ENCODE measurements around the gene GPR107. TPM values are rescaled to one million over a fixed set of nuclear protein-coding genes. Genes with fewer than 3 reads are reported as not detected.

Gene GPR107
- polyA plus RNA-seq, 3 donors from 2014 or later = 3.4 to 9.5 (median 5.9) TPM

GRCh38 chr9:130034570-130034969, 19.1 kb upstream of the GPR107 start:
- H3K4me1 Mint-ChIP-seq = peaks cover 94 to 95% of the 10 kb centered on the region in 2 donors
- peaks cover 0 to 13% (median 6%) of the 10 kb centered on the region in 3 donors for H3K27me3 Mint-ChIP-seq (ENCODE audit: low read depth in 3 of 3)
- H3K27ac Mint-ChIP-seq = peak overlapping the region; percentile 83 to 99 (median 97)
- no peaks in the 10 kb centered on the region for H3K9me3 Mint-ChIP-seq
- H3K4me3 Mint-ChIP-seq = peak overlapping the region; percentile 31 to 80 (median 68)
- no peak for DNase-seq
- no peaks in the 10 kb centered on the region for H3K36me3 Mint-ChIP-seq

GRCh38 chr9:130036099-130036498, 17.6 kb upstream of the GPR107 start:
- H3K4me1 Mint-ChIP-seq = peaks cover 94% of the 10 kb centered on the region in 2 donors
- H3K36me3 Mint-ChIP-seq = no peaks in the 10 kb centered on the region
- peak overlapping the region; percentile 47 to 100 (median 74) for H3K4me3 Mint-ChIP-seq
- H3K27me3 Mint-ChIP-seq (ENCODE audit: low read depth in 3 of 3) = peaks cover 0 to 19% (median 13%) of the 10 kb centered on the region in 3 donors
- no peaks in the 10 kb centered on the region for H3K9me3 Mint-ChIP-seq
- peak overlapping the region; percentile 92 to 99 (median 97) for H3K27ac Mint-ChIP-seq
- no peak for DNase-seq

GRCh38 chr9:130039528-130040147, 14.1 kb upstream of the GPR107 start:
- peaks cover 11 to 32% (median 26%) of the 10 kb centered on the region in 3 donors for H3K27me3 Mint-ChIP-seq (ENCODE audit: low read depth in 3 of 3)
- DNase-seq = peak in 2 of 3 donors; percentile 37 to 43
- H3K27ac Mint-ChIP-seq = peak overlapping the region; percentile 96 to 99 (median 99)
- peaks cover 0 to 2% (median 0%) of the 10 kb centered on the region in 6 donors for H3K9me3 Mint-ChIP-seq
- peak overlapping the region; percentile 99 to 100 (median 100) for H3K4me3 Mint-ChIP-seq
- peaks cover 87% of the 10 kb centered on the region in 2 donors for H3K4me1 Mint-ChIP-seq
- H3K36me3 Mint-ChIP-seq = peaks cover 0 to 5% (median 4%) of the 10 kb centered on the region in 3 donors

- peak overlapping the region; percentile 99 to 100 (median 100) for H3K4me3 Mint-ChIP-seq
- H3K27me3 Mint-ChIP-seq (ENCODE audit: low read depth in 3 of 3) = peaks cover 11 to 33% (median 26%) of the 10 kb centered on the region in 3 donors
- no peak for DNase-seq
- peaks cover 0 to 5% (median 4%) of the 10 kb centered on the region in 3 donors for H3K36me3 Mint-ChIP-seq
- peaks cover 0 to 2% (median 0%) of the 10 kb centered on the region in 6 donors for H3K9me3 Mint-ChIP-seq
- H3K27ac Mint-ChIP-seq = peak overlapping the region; percentile 96 to 99 (median 99)
- H3K4me1 Mint-ChIP-seq = peaks cover 86 to 87% of the 10 kb centered on the region in 2 donors
These were observed 12.6 kb upstream of the GPR107 start for GRCh38 chr9:130040984-130041647.

- Mint-ChIP-seq H3K4me3 (peak overlapping the region; percentile 99 to 100 (median 100)), H3K4me1 (peaks cover 81 to 86% of the 10 kb centered on the region in 2 donors), H3K27ac (peak overlapping the region; percentile 96 to 99 (median 99)), H3K27me3 (ENCODE audit: low read depth in 3 of 3) (peaks cover 11 to 33% (median 26%) of the 10 kb centered on the region in 3 donors), H3K9me3 (peaks cover 0 to 2% (median 0%) of the 10 kb centered on the region in 6 donors), H3K36me3 (peaks cover 0 to 5% (median 4%) of the 10 kb centered on the region in 3 donors)
- no peak for DNase-seq
These were observed 11.9 kb upstream of the GPR107 start for GRCh38 chr9:130041648-130042405.

- peaks cover 0 to 5% (median 4%) of the 10 kb centered on the region in 3 donors for H3K36me3 Mint-ChIP-seq
- H3K27me3 Mint-ChIP-seq (ENCODE audit: low read depth in 3 of 3) = peaks cover 11 to 33% (median 24%) of the 10 kb centered on the region in 3 donors
- H3K4me3 Mint-ChIP-seq = peak overlapping the region; percentile 99 to 100 (median 100)
- H3K27ac Mint-ChIP-seq = peak overlapping the region; percentile 96 to 99 (median 99)
- peaks cover 0 to 2% (median 0%) of the 10 kb centered on the region in 6 donors for H3K9me3 Mint-ChIP-seq
- H3K4me1 Mint-ChIP-seq = peaks cover 77 to 82% of the 10 kb centered on the region in 2 donors
- peak; percentile 38 to 47 (median 43) for DNase-seq
These were observed 11.3 kb upstream of the GPR107 start for GRCh38 chr9:130042406-130042884.

- peaks cover 13 to 33% (median 21%) of the 10 kb centered on the region in 3 donors for H3K27me3 Mint-ChIP-seq (ENCODE audit: low read depth in 3 of 3)
- DNase-seq = peak; percentile 83 to 85 (median 84)
- peaks cover 71 to 76% of the 10 kb centered on the region in 2 donors for H3K4me1 Mint-ChIP-seq
- peak within 1 kb of the TSS; percentile 96 to 99 (median 99) for H3K27ac Mint-ChIP-seq
- H3K4me3 Mint-ChIP-seq = peak within 1 kb of the TSS; percentile 99 to 100 (median 100)
- peaks cover 0 to 2% (median 0%) of the 10 kb centered on the region in 6 donors for H3K9me3 Mint-ChIP-seq
- H3K36me3 Mint-ChIP-seq = peaks cover 0 to 5% (median 4%) of the 10 kb centered on the region in 3 donors
These were observed 10.6 kb upstream of the GPR107 start, which contains the start of gene FNBP1 for GRCh38 chr9:130042885-130043653. Gene FNBP1 (minus strand): TSS chr9:130043189. CDS start chr9:130042975, 214 bp downstream.

- H3K36me3 Mint-ChIP-seq = peaks cover 0 to 5% (median 4%) of the 10 kb centered on the region in 3 donors
- peak overlapping the region; percentile 81 to 98 (median 94) for H3K27ac Mint-ChIP-seq
- H3K27me3 Mint-ChIP-seq (ENCODE audit: low read depth in 3 of 3) = peaks cover 13 to 30% (median 18%) of the 10 kb centered on the region in 3 donors
- peaks cover 62 to 69% of the 10 kb centered on the region in 2 donors for H3K4me1 Mint-ChIP-seq
- DNase-seq = no peak
- H3K9me3 Mint-ChIP-seq = peaks cover 0 to 2% (median 0%) of the 10 kb centered on the region in 6 donors
- peak overlapping the region; percentile 93 to 98 (median 96) for H3K4me3 Mint-ChIP-seq
These were observed 9.8 kb upstream of the GPR107 start for GRCh38 chr9:130043654-130044623.

GRCh38 chr9:130045725-130046450, 7.8 kb upstream of the GPR107 start:
- peak overlapping the region; percentile 63 to 96 (median 93) for H3K4me3 Mint-ChIP-seq
- peaks cover 0 to 5% (median 4%) of the 10 kb centered on the region in 3 donors for H3K36me3 Mint-ChIP-seq
- peaks cover 0 to 2% (median 0%) of the 10 kb centered on the region in 6 donors for H3K9me3 Mint-ChIP-seq
- no peak for DNase-seq
- H3K4me1 Mint-ChIP-seq = peaks cover 47 to 56% of the 10 kb centered on the region in 2 donors
- H3K27ac Mint-ChIP-seq = peak overlapping the region; percentile 81 to 97 (median 90)
- peaks cover 11 to 22% (median 13%) of the 10 kb centered on the region in 3 donors for H3K27me3 Mint-ChIP-seq (ENCODE audit: low read depth in 3 of 3)

GRCh38 chr9:130049431-130050210, 4.1 kb upstream of the GPR107 start:
- DNase-seq = no peak
- peaks cover 0 to 6% (median 3%) of the 10 kb centered on the region in 3 donors for H3K27me3 Mint-ChIP-seq (ENCODE audit: low read depth in 3 of 3)
- H3K4me1 Mint-ChIP-seq = peaks cover 34 to 47% of the 10 kb centered on the region in 2 donors
- no peak overlapping the region for H3K4me3 Mint-ChIP-seq
- H3K27ac Mint-ChIP-seq = peak overlapping the region in 1 of 6 donors; percentile 16
- H3K9me3 Mint-ChIP-seq = no peaks in the 10 kb centered on the region
- no peaks in the 10 kb centered on the region for H3K36me3 Mint-ChIP-seq

All from immature natural killer cell (primary cell).